ENCODE data around the gene LZTS3. TPM values are rescaled to one million over a fixed set of nuclear protein-coding genes. Genes with fewer than 3 reads are reported as not detected.
A peak's percentile ranks its signal among the peaks of the same experiment; 100 is the strongest.

LZTS3 gene
- total RNA-seq, 1 experiment from 2014 or later: 0.03 TPM

- Histone ChIP-seq H3K9me3 (no peaks in the 10 kb centered on the region), H3K27me3 (peaks cover 6% of the 10 kb centered on the region; the same call in 1 of the 2 replicates), H3K36me3 (no peaks in the 10 kb centered on the region), H3K4me3 (peak overlapping the region; percentile 61)
- DNase-seq: no peak
Measured at GRCh38 chr20:3174442-3175261, 1.3 kb upstream of the LZTS3 start.

GRCh38 chr20:3173610-3174441, 477 bp upstream of the LZTS3 start:
- H3K4me3 ChIP-seq: peak overlapping the region; percentile 61
- H3K9me3 ChIP-seq: no peaks in the 10 kb centered on the region
- no peaks in the 10 kb centered on the region for H3K36me3 ChIP-seq
- H3K27me3 ChIP-seq: peaks cover 6% of the 10 kb centered on the region; the same call in 1 of the 2 replicates
- DNase-seq: peak; percentile 78

- Histone ChIP-seq H3K9me3 (no peaks in the 10 kb centered on the region), H3K36me3 (no peaks in the 10 kb centered on the region), H3K4me3 (no peak overlapping the region), H3K27me3 (peaks cover 6% of the 10 kb centered on the region; the same call in 1 of the 2 replicates)
- DNase-seq: no peak
Measured at GRCh38 chr20:3172126-3172932, 1.0 kb downstream of the LZTS3 start.

- H3K36me3 ChIP-seq: no peaks in the 10 kb centered on the region
- no peak for DNase-seq
- no peak overlapping the region for H3K4me3 ChIP-seq
- no peaks in the 10 kb centered on the region for H3K9me3 ChIP-seq
- peaks cover 6% of the 10 kb centered on the region; the same call in 1 of the 2 replicates for H3K27me3 ChIP-seq
Measured at GRCh38 chr20:3171391-3172125, 1.8 kb downstream of the LZTS3 start.

- no peak for DNase-seq
- Histone ChIP-seq H3K9me3 (no peaks in the 10 kb centered on the region), H3K4me3 (no peak overlapping the region), H3K27me3 (peaks cover 6% of the 10 kb centered on the region; the same call in 1 of the 2 replicates), H3K36me3 (no peaks in the 10 kb centered on the region)
Measured at GRCh38 chr20:3168829-3169590, 4.3 kb downstream of the LZTS3 start.

GRCh38 chr20:3168079-3168828, 5.1 kb downstream of the LZTS3 start:
- no peaks in the 10 kb centered on the region for H3K36me3 ChIP-seq
- DNase-seq: no peak

GRCh38 chr20:3167738-3168078, 5.6 kb downstream of the LZTS3 start:
- Histone ChIP-seq H3K36me3 (no peaks in the 10 kb centered on the region), H3K4me3 (no peak overlapping the region), H3K27me3 (peaks cover 5% of the 10 kb centered on the region; the same call in 1 of the 2 replicates), H3K9me3 (no peaks in the 10 kb centered on the region)
- DNase-seq: no peak

More at GRCh38 chr20:3168079-3168828, 5.1 kb downstream of the LZTS3 start:
- H3K27me3 ChIP-seq: peaks cover 6% of the 10 kb centered on the region; the same call in 1 of the 2 replicates
- no peaks in the 10 kb centered on the region for H3K9me3 ChIP-seq
- no peak overlapping the region for H3K4me3 ChIP-seq

- Histone ChIP-seq H3K36me3 (no peaks in the 10 kb centered on the region), H3K27me3 (no peaks in the 10 kb centered on the region), H3K9me3 (no peaks in the 10 kb centered on the region), H3K4me3 (no peak overlapping the region)
- no peak for DNase-seq
Measured at GRCh38 chr20:3166913-3167342, 6.4 kb downstream of the LZTS3 start.

- no peaks in the 10 kb centered on the region for H3K36me3 ChIP-seq
- H3K27me3 ChIP-seq: no peaks in the 10 kb centered on the region
- no peaks in the 10 kb centered on the region for H3K9me3 ChIP-seq
- H3K4me3 ChIP-seq: no peak overlapping the region
- no peak for DNase-seq
Measured at GRCh38 chr20:3166338-3166912, 6.9 kb downstream of the LZTS3 start.

- no peak for DNase-seq
- Histone ChIP-seq H3K9me3 (no peaks in the 10 kb centered on the region), H3K4me3 (no peak overlapping the region), H3K36me3 (no peaks in the 10 kb centered on the region), H3K27me3 (no peaks in the 10 kb centered on the region)
Measured at GRCh38 chr20:3165473-3166337, 7.6 kb downstream of the LZTS3 start.

- Histone ChIP-seq H3K4me3 (no peak overlapping the region), H3K36me3 (no peaks in the 10 kb centered on the region), H3K9me3 (no peaks in the 10 kb centered on the region), H3K27me3 (no peaks in the 10 kb centered on the region)
- DNase-seq: no peak
Measured at GRCh38 chr20:3164763-3165410, 8.5 kb downstream of the LZTS3 start.

- DNase-seq: no peak
- Histone ChIP-seq H3K36me3 (peaks cover 2% of the 10 kb centered on the region; the same call in 1 of the 2 replicates), H3K4me3 (no peak overlapping the region), H3K9me3 (no peaks in the 10 kb centered on the region), H3K27me3 (no peaks in the 10 kb centered on the region)
Measured at GRCh38 chr20:3164043-3164762, 9.1 kb downstream of the LZTS3 start.

All from MG63 (cell line).